Measurements from ENCODE around the gene TBCC.

DNA sequence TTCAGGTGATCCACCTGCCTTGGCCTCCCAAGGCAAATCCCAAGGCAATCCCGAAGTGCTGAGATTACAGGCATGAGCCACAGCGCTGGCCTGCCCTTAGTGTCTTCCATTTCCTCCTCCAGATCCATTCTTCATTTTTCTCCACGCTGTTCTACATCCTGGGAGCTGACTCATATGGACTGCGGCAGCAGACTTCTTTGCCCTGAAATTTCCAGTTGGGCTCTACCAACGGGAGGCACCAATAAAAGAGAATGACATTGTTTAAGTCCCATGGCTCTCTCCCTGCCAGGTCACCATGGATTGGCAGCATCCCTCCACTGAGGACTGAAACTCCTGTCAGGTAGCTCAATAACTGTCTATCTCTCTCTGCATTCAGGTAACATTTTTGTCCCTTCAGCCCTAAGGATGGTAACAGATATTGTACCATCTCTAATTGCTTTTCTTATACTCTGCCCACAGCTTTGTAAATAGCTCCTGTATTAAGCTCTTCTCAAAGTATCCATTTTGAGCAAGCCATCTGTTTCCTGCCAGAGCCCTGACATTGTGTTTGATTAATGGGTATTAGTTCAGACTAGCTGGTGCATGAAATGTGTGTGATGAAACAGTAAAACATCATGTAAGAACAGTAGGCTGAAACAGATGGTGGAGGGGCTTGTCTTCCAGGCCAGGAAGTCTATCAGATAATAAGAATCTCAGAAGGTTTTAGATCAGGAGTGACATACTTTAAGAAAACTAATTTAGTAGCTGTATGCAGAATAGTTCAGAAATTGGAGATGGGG, 3.6 kb downstream of the TBCC start:
- TF ChIP-seq, protein P1, sequence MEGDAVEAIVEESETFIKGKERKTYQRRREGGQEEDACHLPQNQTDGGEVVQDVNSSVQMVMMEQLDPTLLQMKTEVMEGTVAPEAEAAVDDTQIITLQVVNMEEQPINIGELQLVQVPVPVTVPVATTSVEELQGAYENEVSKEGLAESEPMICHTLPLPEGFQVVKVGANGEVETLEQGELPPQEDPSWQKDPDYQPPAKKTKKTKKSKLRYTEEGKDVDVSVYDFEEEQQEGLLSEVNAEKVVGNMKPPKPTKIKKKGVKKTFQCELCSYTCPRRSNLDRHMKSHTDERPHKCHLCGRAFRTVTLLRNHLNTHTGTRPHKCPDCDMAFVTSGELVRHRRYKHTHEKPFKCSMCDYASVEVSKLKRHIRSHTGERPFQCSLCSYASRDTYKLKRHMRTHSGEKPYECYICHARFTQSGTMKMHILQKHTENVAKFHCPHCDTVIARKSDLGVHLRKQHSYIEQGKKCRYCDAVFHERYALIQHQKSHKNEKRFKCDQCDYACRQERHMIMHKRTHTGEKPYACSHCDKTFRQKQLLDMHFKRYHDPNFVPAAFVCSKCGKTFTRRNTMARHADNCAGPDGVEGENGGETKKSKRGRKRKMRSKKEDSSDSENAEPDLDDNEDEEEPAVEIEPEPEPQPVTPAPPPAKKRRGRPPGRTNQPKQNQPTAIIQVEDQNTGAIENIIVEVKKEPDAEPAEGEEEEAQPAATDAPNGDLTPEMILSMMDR (IDR thresholded peaks at IDR 0.05; ENCODE audit: borderline replicate concordance, extremely low read depth, low read length, poor library complexity, severe bottlenecking) = no peak
- no peak for TF ChIP-seq EZH2 (IDR thresholded peaks at IDR 0.05; ENCODE audit: borderline replicate concordance, low read depth, low read length, severe bottlenecking)

All from DND-41 (cell line).